Hippocampal formation (tissue), 2 donors: ENCODE results near the gene CDC27.
"Not testable (repeated sequence)": the region's sequence is repeated elsewhere in the genome, so short reads cannot be mapped to it uniquely, and the experiment has no call there.

ENCODE experiments used
- DNase-seq, 2 donors: peaks; one replicate each; lab custom pipeline; 2025; lab: John Stamatoyannopoulos, UW

The CDC27 gene

DNA sequence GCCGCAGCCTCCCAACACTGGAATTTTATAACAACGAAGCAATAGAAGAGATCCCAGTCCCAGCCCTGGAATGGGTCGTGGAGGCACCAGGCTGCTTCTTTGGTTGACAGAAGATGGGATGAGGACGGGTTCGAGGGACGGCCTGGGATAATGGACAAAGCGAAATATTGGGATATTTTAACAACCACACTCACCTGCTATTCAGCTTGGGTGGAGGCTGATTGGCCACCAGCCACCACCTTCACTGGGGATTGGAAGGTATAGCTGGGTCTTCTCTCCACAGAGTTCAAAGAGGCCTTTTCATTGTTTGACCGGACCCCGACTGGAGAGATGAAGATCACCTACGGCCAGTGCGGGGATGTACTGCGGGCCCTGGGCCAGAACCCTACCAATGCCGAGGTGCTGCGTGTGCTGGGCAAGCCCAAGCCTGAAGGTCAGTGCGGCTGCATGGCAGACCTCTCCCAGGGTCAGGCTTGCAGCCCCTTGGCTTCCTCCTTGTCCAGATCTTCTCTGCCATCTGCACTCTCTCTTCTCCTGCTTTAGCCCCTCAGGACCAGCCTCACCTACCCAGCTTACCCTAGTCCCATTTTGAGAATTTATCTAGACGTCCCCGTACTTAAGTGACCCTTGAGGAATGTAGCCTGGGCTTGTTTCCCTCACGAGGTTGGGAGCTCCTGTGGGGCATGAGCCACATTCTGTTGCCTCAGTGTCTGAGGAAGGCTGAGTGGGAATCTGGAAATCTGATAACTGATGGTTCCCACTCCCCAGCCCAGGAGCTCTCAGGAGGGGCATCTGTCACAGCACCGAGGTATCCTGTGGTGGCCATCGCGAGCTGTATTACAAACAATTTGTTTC lies 30.8 kb upstream of the CDC27 start:
- no peak for DNase-seq

GRCh38 chr17:47218896-47219430 lies 29.9 kb upstream of the CDC27 start:
- no peak for DNase-seq

GRCh38 chr17:47217279-47217678 lies 28.2 kb upstream of the CDC27 start:
- not testable (repeated sequence) for DNase-seq

DNA sequence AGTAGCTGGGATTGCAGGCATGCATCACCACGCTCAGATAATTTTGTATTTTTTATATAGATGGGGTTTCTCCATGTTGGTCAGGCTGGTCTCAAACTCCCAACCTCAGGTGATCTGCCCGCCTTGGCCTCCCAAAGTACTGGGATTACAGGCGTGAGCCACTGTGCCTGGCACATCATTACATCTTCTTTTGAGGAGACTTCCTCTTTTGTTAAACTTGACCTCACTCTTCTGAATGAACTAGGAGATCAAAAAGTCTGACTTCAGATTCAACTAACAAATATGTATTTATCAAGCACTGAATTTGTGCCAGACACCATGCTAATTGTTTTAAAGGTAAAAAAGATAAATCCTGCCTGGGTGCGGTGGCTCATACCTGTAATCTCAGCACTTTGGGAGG lies 27.7 kb upstream of the CDC27 start:
- not testable (repeated sequence) for DNase-seq

DNA sequence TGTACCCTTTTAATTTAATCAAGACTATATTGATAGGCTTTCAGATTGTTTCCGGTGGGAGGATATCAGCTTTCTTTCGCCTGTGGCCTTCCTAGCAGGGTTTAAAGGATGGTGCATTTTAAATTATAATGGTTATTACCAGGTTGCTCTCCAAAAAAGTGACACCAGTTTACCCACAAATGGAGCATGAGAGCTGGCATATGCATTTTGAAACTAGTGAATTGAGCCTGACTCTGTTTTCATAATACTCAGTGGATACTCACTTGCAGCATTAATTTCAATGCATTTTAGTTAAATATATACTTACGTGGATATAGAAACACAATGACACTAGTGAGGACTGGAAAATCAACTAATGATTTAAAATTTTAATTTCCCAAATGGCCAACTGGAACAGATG lies 25.8 kb upstream of the CDC27 start:
- no peak for DNase-seq

DNA sequence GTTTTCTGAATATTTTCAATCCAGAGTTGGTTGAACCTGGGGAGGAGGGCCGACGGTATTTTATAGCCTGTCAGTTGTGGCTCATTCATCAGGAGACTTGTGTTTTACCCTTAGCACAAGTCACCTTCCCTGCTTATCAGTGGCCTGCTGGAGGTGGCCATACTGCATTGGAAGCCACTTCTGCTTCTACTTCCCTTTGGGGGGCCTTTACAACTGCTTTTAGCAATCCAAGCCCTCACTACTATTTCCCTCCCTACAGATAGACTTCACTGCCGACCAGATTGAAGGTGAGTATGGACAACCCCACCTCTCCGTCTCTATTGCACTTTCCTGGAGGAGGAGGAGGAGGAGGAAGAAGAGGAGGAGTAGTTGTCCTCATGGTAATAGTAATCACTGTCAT lies 24.4 kb upstream of the CDC27 start:
- DNase-seq = no peak

DNA sequence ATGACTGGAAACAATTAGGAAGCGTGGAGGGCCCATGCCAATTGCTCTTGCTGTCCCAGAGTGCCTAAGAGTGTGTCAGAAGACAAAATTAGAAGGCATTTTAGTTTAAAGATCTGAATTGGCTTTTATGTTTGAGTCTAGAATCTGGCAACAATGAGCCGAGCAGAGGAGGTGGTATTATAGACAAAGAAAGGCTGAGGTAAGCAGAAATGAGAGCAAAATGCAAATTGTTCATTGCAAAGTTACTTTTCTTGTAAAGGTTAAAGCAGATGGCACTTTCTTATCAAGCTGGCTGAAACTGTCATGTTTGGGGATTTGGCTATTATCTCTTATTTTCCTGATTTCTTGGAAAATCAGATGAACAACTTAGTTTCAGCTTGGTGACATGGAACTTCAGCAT lies 23.4 kb upstream of the CDC27 start:
- no peak for DNase-seq

GRCh38 chr17:47210779-47211178 lies 21.7 kb upstream of the CDC27 start:
- no peak for DNase-seq

DNA sequence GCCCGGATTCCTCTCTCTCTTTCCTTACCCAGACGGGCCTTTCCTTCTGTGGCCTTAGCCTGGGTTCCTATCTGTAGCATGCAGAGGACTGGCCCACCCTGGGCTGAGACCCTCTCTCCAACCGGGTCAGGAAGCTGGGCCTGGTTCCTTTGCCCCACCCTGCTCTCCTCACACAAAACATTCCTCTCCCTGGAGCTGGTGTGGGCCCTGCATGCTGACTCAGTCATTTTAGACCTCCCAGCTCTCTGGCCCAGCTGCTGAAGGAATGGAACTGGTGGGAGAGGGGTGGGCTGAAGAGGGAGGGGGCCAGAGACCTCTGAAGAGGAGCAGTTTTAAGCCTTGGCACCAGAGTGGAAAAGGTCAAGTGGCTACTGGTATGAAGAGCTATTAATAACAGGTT lies 21.0 kb upstream of the CDC27 start:
- no peak for DNase-seq

GRCh38 chr17:47209499-47209898 lies 20.4 kb upstream of the CDC27 start:
- DNase-seq = no peak

GRCh38 chr17:47208744-47209488 lies 19.8 kb upstream of the CDC27 start, which contains the start of gene MYL4:
Gene MYL4 (plus strand): TSS chr17:47209348. CDS start chr17:47209423, 75 bp downstream.
- DNase-seq = no peak

GRCh38 chr17:47207143-47208067 lies 18.3 kb upstream of the CDC27 start:
- no peak for DNase-seq

GRCh38 chr17:47205419-47205963 lies 16.4 kb upstream of the CDC27 start:
- no peak for DNase-seq

GRCh38 chr17:47204722-47205418 lies 15.8 kb upstream of the CDC27 start:
- peak in 1 of 2 donors; percentile 37 for DNase-seq

GRCh38 chr17:47203984-47204721 lies 15.1 kb upstream of the CDC27 start:
- no peak for DNase-seq

DNA sequence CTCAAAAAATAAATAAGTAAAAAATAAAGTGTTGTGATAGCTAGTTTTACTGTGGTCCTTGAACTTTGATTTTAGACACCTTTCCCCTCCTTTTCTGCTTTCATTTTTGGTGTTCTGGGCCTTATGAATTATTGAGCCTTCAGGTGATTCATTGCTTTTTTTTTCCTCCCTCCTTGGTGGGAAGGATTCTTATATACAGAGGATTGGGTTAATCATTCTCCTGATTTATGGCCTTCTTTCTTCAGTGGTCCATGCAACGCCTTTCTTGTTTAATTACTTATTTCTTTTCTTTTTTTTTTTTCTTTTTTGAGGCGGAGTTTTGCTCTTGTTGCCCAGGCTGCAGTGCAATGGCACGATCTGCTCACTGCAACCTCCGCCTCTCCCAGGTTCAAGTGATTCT lies 12.1 kb upstream of the CDC27 start:
- DNase-seq = no peak

DNA sequence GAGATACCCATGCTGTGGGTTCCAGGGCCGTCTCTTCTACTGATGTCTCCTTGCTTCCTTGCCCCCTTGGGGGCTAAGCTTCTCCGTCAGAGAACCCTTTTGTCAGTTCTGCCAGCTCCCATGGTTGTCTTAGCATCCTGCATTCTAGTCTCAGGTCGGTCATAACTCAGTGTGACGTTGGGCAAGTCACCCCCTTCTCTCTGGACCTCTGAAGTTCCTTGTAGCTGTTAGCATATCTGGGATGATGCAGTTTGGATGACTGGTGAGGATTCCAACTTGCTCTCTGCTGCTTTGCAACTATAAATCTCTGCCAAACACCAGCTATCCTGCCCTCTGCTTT lies 11.2 kb upstream of the CDC27 start:
- DNase-seq = no peak

DNA sequence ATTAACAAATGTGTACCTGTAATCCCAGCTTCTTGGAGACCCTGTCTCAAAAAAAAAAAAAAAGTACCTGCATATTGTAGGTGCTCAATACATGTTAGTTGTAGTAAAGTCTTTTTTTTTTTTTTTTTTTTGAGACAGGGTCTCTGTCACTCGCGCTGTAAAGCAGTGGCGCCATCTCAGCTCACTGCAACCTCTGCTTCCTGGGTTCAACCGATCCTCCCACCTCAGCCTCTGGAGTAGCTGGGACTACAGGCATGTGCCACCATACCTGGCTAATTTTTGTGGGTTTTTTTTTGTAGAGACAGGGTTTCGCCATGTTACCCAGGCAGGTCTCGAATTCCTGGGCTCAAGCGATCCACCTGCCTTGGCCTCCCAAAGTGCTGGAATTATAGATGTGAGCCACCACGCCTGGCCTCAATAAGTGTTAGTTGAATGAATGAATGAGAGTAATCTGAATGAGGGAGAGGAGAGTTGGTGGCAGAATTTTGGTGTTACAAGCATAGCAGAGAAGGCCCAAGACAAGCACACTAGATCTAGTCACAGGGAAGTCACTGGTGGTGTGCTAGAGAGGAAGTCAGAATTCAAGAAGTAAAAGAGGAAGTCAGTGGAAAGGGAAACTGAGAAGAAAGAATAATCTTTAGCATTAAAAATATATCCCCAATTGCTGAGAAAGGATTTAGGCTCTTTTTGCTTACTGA lies 10.7 kb upstream of the CDC27 start:
- DNase-seq = peak in 1 of 2 donors; percentile 17

- no peak for DNase-seq
These were observed 8.7 kb upstream of the CDC27 start for GRCh38 chr17:47197821-47198220.
